Gastroesophageal sphincter (tissue), 4 donors: ENCODE data around the gene ZNF318. TPM values are rescaled to one million over a fixed set of nuclear protein-coding genes. Genes with fewer than 3 reads are reported as not detected.

Source experiments
- ATAC-seq: fragments of 150-250 bp; one replicate; pipeline ENCODE4 v1.9.1; 2016; ENCODE audit warnings: mild to moderate bottlenecking, moderate library complexity
- H3K27ac ChIP-seq, 4 donors: fragments of 200-600 bp; sonication (generic) in 3 of 4; 1 replicate in 3 of 4; 2 replicates in 1 of 4; pipeline ENCODE4 v1.5.1; 2016 to 2019
- H3K27me3 ChIP-seq: fragments of 200-600 bp; sonication (generic); one replicate; pipeline ENCODE4 v1.5.1; 2019
- H3K36me3 ChIP-seq, 2 donors: fragments of 200-600 bp; sonication (generic); one replicate each; pipeline ENCODE4 v1.5.1; 2019; ENCODE audit warnings: control low read depth in 1 of 2
- H3K4me1 ChIP-seq, 3 donors: fragments of 200-600 bp; sonication (generic); 1 replicate in 2 of 3; 2 replicates in 1 of 3; pipeline ENCODE4 v1.5.1; 2016 to 2019; ENCODE audit warnings: control low read depth in 2 of 3
- H3K4me3 ChIP-seq, 2 donors: fragments of 200-600 bp; sonication (generic); one replicate each; pipeline ENCODE4 v1.5.1; 2019; ENCODE audit warnings: mild to moderate bottlenecking in 1 of 2, moderate library complexity in 1 of 2
- H3K9me3 ChIP-seq, 3 donors: fragments of 200-600 bp; sonication (generic); one replicate each; pipeline ENCODE4 v1.5.1; 2017 to 2019; ENCODE audit warnings: control low read depth in 2 of 3
- EP300 ChIP-seq: sonication (generic); formaldehyde crosslinking; IDR thresholded peaks from one replicate; pipeline ENCODE4 v1.6.1; 2017; ENCODE audit warnings: antibody characterized with exemption, mild to moderate bottlenecking
- POLR2A ChIP-seq, 2 donors: fragments of 450-650 bp; IDR thresholded peaks; one replicate each; pipeline ENCODE4 v1.6.1; 2017; ENCODE audit warnings: antibody characterized with exemption in 2 of 2, mild to moderate bottlenecking in 2 of 2, moderate library complexity in 1 of 2
- POLR2AphosphoS5 ChIP-seq: sonication (generic); formaldehyde crosslinking; IDR thresholded peaks from one replicate; pipeline ENCODE4 v1.6.1; 2017; ENCODE audit warnings: antibody characterized with exemption
- WGBS, 2 donors: methylation state at CpG; one replicate each; pipeline ENCODE4 v1.1.5; 2018; ENCODE audit warnings: low coverage in 1 of 2; 5-methylcytosine and 5-hydroxymethylcytosine counted together
- total RNA-seq, 4 donors: library from RNA; depleted of rRNA; stranded (reverse); fragments of >200 nt; gene quantifications; one replicate each; pipeline ENCODE4 v1.1.0, GENCODE V29; 2016
- TF ChIP-seq, protein P1 (sequence below), 4 experiments: fragments of 200-600 bp in 2 of 4; fragments of 450-650 bp in 2 of 4; sonication (generic) in 1 of 4; IDR thresholded peaks; one replicate each; pipeline ENCODE4 v1.5.1; 2017 to 2019; ENCODE audit warnings: antibody characterized with exemption in 4 of 4, mild to moderate bottlenecking in 2 of 4, moderate library complexity in 2 of 4

ZNF318 gene
- total RNA-seq, 4 donors from 2014 or later: 11.7 to 22.1 (median 18.4) TPM

DNA sequence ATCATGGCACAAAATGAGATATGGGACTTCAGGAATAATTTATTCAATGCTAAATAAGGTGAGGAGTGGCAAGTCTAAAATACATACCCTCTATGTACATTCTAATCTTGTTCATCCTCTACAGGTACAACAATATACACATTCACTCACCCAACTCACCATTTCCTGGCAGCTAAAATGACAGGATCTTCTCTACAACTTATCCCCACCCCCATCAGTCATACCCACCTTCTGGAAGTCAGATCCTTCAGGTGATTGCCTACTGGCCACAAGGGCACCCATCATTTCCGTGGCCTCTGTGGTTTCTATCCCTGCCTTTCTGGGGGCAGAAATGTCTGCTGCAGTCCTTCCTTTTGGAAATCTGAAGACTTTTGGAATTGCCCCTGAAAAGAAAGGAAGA, 38.0 kb downstream of the ZNF318 start:
- TF ChIP-seq EP300 (no peak), POLR2AphosphoS5 (no peak), POLR2A (IDR thresholded peaks at IDR 0.05) (no peak)
- TF ChIP-seq, protein P1, sequence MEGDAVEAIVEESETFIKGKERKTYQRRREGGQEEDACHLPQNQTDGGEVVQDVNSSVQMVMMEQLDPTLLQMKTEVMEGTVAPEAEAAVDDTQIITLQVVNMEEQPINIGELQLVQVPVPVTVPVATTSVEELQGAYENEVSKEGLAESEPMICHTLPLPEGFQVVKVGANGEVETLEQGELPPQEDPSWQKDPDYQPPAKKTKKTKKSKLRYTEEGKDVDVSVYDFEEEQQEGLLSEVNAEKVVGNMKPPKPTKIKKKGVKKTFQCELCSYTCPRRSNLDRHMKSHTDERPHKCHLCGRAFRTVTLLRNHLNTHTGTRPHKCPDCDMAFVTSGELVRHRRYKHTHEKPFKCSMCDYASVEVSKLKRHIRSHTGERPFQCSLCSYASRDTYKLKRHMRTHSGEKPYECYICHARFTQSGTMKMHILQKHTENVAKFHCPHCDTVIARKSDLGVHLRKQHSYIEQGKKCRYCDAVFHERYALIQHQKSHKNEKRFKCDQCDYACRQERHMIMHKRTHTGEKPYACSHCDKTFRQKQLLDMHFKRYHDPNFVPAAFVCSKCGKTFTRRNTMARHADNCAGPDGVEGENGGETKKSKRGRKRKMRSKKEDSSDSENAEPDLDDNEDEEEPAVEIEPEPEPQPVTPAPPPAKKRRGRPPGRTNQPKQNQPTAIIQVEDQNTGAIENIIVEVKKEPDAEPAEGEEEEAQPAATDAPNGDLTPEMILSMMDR (IDR thresholded peaks at IDR 0.05): no peak
- H3K4me1 ChIP-seq: no peaks in the 10 kb centered on the region
- H3K27me3 ChIP-seq: no peaks in the 10 kb centered on the region
- WGBS, 2 donors: 60 to 67% methylated on average over 1 of the region's 1 CpG
- peaks cover 0 to 18% of the 10 kb centered on the region in 2 donors for H3K36me3 ChIP-seq
- H3K4me3 ChIP-seq: no peak overlapping the region
- H3K9me3 ChIP-seq: no peaks in the 10 kb centered on the region
- no peak for ATAC-seq
- no peak overlapping the region for H3K27ac ChIP-seq

DNA sequence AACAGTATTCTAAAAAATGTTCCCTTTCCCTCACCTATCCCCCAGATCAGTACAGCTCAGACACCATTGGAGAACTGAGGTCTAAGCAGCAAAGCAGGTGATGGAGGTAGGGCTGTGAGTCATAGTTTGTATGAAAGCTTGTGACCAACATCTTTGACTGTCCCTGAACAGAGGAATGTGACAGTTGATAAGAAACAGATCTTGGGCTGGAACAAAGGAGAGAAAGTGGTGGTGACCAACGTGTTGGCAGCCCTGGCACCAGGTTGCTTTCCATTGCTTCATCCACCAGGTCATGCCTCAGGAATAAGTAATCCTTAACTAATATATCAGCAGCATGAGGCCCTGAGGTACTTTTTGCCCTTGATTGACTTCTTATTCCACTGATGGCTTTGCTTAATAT, 40.9 kb downstream of the ZNF318 start:
- Histone ChIP-seq H3K9me3 (no peaks in the 10 kb centered on the region), H3K4me1 (no peaks in the 10 kb centered on the region), H3K27ac (no peak overlapping the region), H3K36me3 (peaks cover 0 to 20% of the 10 kb centered on the region in 2 donors), H3K27me3 (no peaks in the 10 kb centered on the region), H3K4me3 (no peak overlapping the region)
- no peak for TF ChIP-seq POLR2A (IDR thresholded peaks at IDR 0.05)
- no peak for TF ChIP-seq POLR2AphosphoS5
- TF ChIP-seq EP300: no peak
- TF ChIP-seq, protein P1 (IDR thresholded peaks at IDR 0.05): no peak
- no peak for ATAC-seq
- whole genome bisulfite sequencing, 2 donors: 29 to 38% methylated on average over 1 of the region's 1 CpG

GRCh38 chr6:43325876-43326275, 43.6 kb downstream of the ZNF318 start:
- no peaks in the 10 kb centered on the region for H3K27me3 ChIP-seq
- 76 to 85% methylated on average over 1 of the region's 1 CpG for WGBS, 2 donors
- peaks cover 0 to 20% of the 10 kb centered on the region in 2 donors for H3K36me3 ChIP-seq
- no peak overlapping the region for H3K27ac ChIP-seq
- H3K4me3 ChIP-seq: no peak overlapping the region
- ATAC-seq: no peak
- TF ChIP-seq POLR2A (IDR thresholded peaks at IDR 0.05) (no peak), EP300 (no peak), POLR2AphosphoS5 (no peak)
- TF ChIP-seq, protein P1 (IDR thresholded peaks at IDR 0.05): no peak
- no peaks in the 10 kb centered on the region for H3K4me1 ChIP-seq
- H3K9me3 ChIP-seq: no peaks in the 10 kb centered on the region

GRCh38 chr6:43318011-43318410, 51.4 kb downstream of the ZNF318 start:
- TF ChIP-seq POLR2AphosphoS5 (no peak), EP300 (no peak), POLR2A (IDR thresholded peaks at IDR 0.05) (no peak)
- 93 to 94% methylated on average over 2 of the region's 2 CpGs for WGBS, 2 donors
- Histone ChIP-seq H3K4me1 (no peaks in the 10 kb centered on the region), H3K4me3 (no peak overlapping the region), H3K9me3 (no peaks in the 10 kb centered on the region), H3K27ac (no peak overlapping the region), H3K27me3 (no peaks in the 10 kb centered on the region), H3K36me3 (peaks cover 0 to 4% of the 10 kb centered on the region in 2 donors)
- ATAC-seq: no peak

- Histone ChIP-seq H3K36me3 (peaks cover 0 to 4% of the 10 kb centered on the region in 2 donors), H3K27ac (no peak overlapping the region), H3K9me3 (no peaks in the 10 kb centered on the region), H3K4me1 (peaks cover 0 to 6% (median under 1%) of the 10 kb centered on the region in 3 donors), H3K4me3 (no peak overlapping the region), H3K27me3 (no peaks in the 10 kb centered on the region)
- no peak for ATAC-seq
- no peak for TF ChIP-seq POLR2A (IDR thresholded peaks at IDR 0.05)
- TF ChIP-seq EP300: no peak
- TF ChIP-seq POLR2AphosphoS5: no peak
- TF ChIP-seq, protein P1 (IDR thresholded peaks at IDR 0.05): no peak
- WGBS, 2 donors: 89 to 91% methylated on average over 1 of the region's 1 CpG
Observed at GRCh38 chr6:43313813-43314212, 55.6 kb downstream of the ZNF318 start.
